HepG2 (cell line): ENCODE data around the gene FKBP1A. TPM values are rescaled to one million over a fixed set of nuclear protein-coding genes. Genes with fewer than 3 reads are reported as not detected.

Experiments
- ARNTL ChIP-seq: sonication (generic); formaldehyde crosslinking; IDR thresholded peaks from 2 replicates; pipeline ENCODE4 v1.4.0; 2020; ENCODE audit warnings: mild to moderate bottlenecking, missing genetic modification reagents
- KDM4B ChIP-seq: sonication (generic); formaldehyde crosslinking; IDR thresholded peaks from 2 replicates; pipeline ENCODE4 v1.4.0; 2020; ENCODE audit warnings: missing genetic modification reagents
- MAFF ChIP-seq: IDR thresholded peaks from 2 replicates; pipeline ENCODE4 v1.6.1; 2011; ENCODE audit warnings: low read depth, low read length, improper control_type of control experiment
- PHF5A ChIP-seq: IDR thresholded peaks from one replicate; pipeline ENCODE4 v1.6.1; 2018; ENCODE audit warnings: low read depth, missing genetic modification reagents; ENCODE audit not compliant: unreplicated experiment
- SMAD1 ChIP-seq: sonication (generic); formaldehyde crosslinking; IDR thresholded peaks from 2 replicates; pipeline ENCODE4 v1.4.0; 2020; ENCODE audit warnings: missing genetic modification reagents, low read depth, mild to moderate bottlenecking, borderline replicate concordance
- STAT5B ChIP-seq: sonication (generic); formaldehyde crosslinking; IDR thresholded peaks from 2 replicates; pipeline ENCODE4 v1.4.0; 2020; ENCODE audit warnings: missing genetic modification reagents
- ZNF264 ChIP-seq: sonication (generic); formaldehyde crosslinking; IDR thresholded peaks from 2 replicates; pipeline ENCODE4 v1.4.0; 2020; ENCODE audit warnings: missing genetic modification reagents
- ZNF605 ChIP-seq: sonication (generic); formaldehyde crosslinking; IDR thresholded peaks from 2 replicates; pipeline ENCODE4 v1.8.0; 2022; ENCODE audit warnings: mild to moderate bottlenecking, missing genetic modification reagents
- ZNF720 ChIP-seq: sonication (generic); formaldehyde crosslinking; IDR thresholded peaks from 2 replicates; pipeline ENCODE4 v1.4.0; 2020; ENCODE audit warnings: missing genetic modification reagents
- ZNF883 ChIP-seq: sonication (generic); formaldehyde crosslinking; IDR thresholded peaks from 2 replicates; pipeline ENCODE4 v1.5.1; 2020; ENCODE audit warnings: mild to moderate bottlenecking, missing genetic modification reagents; ENCODE audit errors: not compliant biosample characterization
- ZSCAN30 ChIP-seq: sonication (generic); formaldehyde crosslinking; IDR thresholded peaks from 2 replicates; pipeline ENCODE4 v1.5.0; 2020; ENCODE audit warnings: mild to moderate bottlenecking, missing genetic modification reagents
- polyA plus RNA-seq, 8 experiments: library from polyadenylated mRNA; depleted of rRNA in 3 of 8; stranded (reverse) in 7 of 8; unstranded in 1 of 8; fragments of >200 nt; fragmentation: Illumina TruSeq in 4 of 8; extraction: Trizol in 4 of 8; gene quantifications; 2 replicates each; pipeline versions ENCODE4 v1.2.1 to v1.2.3, GENCODE V29; 2011 to 2016; ENCODE audit warnings: low read depth in 4 of 8, missing spikeins in 1 of 8, mixed read lengths in 1 of 8; ENCODE audit not compliant: insufficient read depth in 1 of 8
- total RNA-seq, 5 experiments: library from RNA; depleted of rRNA; stranded (reverse); fragments of >200 nt; fragmentation: Illumina TruSeq; extraction: Trizol; gene quantifications; 2 replicates each; pipeline ENCODE4 v1.2.3, GENCODE V29; 2016; ENCODE audit warnings: low read depth in 1 of 5
- TF ChIP-seq, protein P1 (sequence below): sonication (generic); formaldehyde crosslinking; IDR thresholded peaks from 2 replicates; pipeline ENCODE4 v1.4.0; 2020; ENCODE audit warnings: low read depth, missing genetic modification reagents
- TF ChIP-seq, protein P2 (sequence below): sonication (generic); formaldehyde crosslinking; IDR thresholded peaks from 2 replicates; pipeline ENCODE4 v1.5.1; 2020; ENCODE audit warnings: mild to moderate bottlenecking, missing genetic modification reagents, moderate library complexity
- TF ChIP-seq, protein P3 (sequence below), 2 experiments: sonication (generic) in 1 of 2; formaldehyde crosslinking in 1 of 2; IDR thresholded peaks; 2 replicates each; pipeline versions ENCODE4 v1.5.1 to v1.6.1; 2011 to 2020; ENCODE audit warnings: borderline replicate concordance in 1 of 2, low read depth in 1 of 2, low read length in 1 of 2, mild to moderate bottlenecking in 1 of 2, missing genetic modification reagents in 1 of 2, moderate library complexity in 1 of 2
- TF ChIP-seq, protein P4 (sequence below): sonication (generic); formaldehyde crosslinking; IDR thresholded peaks from 2 replicates; pipeline ENCODE4 v1.4.0; 2020; ENCODE audit warnings: missing genetic modification reagents
- TF ChIP-seq, protein P5 (sequence below): sonication (generic); formaldehyde crosslinking; conservative IDR thresholded peaks from 2 replicates; pipeline ENCODE4 v1.5.0; 2020; ENCODE audit warnings: missing genetic modification reagents

FKBP1A gene
- total and polyA plus RNA-seq, 2 of the 13 experiments (the other 11 are each of a cell fraction or from before 2014, with no cell fraction given): 119 to 468 TPM

DNA sequence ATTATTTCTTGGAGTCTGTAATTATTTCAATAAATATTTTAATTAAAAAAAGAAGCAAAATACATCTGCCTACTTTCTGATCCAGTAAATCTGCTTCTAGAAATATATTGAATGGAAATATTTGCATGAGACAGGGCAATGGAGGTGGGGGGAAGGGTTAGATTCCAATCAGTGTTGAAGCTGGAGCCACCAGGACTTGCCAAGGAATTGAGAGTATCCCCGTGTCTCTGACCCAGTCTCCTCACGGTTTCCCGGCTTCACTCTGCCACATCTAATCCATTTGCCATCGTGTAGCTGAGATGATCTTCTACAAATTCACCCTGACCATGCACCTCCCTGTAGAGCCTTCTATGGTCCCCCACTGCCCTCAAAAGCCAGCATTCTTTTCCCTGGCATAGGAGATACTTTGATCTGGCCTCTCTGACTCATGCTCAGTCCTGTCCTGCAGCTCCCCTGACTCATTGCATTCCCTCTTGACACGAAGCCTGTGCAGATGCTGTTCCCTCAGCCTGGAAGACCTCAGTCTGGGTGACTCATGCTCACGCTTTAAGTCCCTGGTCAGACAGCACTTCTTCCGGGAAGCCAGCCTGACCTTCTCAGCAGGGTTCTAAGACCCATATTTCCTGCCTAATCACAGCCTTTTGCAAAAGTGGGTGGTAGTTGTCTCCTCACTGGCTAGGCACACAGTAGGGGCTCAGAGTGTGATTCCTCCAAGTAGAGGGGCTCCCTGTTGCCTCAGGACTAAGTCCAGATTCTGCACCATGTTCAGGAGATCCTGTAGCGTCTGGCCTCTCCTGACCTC, 23.0 kb upstream of the FKBP1A start (continued):
- TF ChIP-seq, protein P1, sequence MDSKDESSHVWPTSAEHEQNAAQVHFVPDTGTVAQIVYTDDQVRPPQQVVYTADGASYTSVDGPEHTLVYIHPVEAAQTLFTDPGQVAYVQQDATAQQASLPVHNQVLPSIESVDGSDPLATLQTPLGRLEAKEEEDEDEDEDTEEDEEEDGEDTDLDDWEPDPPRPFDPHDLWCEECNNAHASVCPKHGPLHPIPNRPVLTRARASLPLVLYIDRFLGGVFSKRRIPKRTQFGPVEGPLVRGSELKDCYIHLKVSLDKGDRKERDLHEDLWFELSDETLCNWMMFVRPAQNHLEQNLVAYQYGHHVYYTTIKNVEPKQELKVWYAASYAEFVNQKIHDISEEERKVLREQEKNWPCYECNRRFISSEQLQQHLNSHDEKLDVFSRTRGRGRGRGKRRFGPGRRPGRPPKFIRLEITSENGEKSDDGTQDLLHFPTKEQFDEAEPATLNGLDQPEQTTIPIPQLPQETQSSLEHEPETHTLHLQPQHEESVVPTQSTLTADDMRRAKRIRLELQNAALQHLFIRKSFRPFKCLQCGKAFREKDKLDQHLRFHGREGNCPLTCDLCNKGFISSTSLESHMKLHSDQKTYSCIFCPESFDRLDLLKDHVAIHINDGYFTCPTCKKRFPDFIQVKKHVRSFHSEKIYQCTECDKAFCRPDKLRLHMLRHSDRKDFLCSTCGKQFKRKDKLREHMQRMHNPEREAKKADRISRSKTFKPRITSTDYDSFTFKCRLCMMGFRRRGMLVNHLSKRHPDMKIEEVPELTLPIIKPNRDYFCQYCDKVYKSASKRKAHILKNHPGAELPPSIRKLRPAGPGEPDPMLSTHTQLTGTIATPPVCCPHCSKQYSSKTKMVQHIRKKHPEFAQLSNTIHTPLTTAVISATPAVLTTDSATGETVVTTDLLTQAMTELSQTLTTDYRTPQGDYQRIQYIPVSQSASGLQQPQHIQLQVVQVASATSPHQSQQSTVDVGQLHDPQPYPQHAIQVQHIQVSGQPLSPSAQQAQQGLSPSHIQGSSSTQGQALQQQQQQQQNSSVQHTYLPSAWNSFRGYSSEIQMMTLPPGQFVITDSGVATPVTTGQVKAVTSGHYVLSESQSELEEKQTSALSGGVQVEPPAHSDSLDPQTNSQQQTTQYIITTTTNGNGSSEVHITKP (CRISPR knock-in tag): peak; percentile 83
- no peak for TF ChIP-seq ZNF720 (CRISPR knock-in tag)
- no peak for TF ChIP-seq ZSCAN30
- no peak for TF ChIP-seq ZNF883 (CRISPR knock-in tag)
- TF ChIP-seq PHF5A (CRISPR knock-in tag): no peak
- TF ChIP-seq MAFF: peak; percentile 72
- 0 out of 2 replicates have a peak, but pooled peaks have one; percentile 24 for TF ChIP-seq ZNF605 (CRISPR knock-in tag)
- TF ChIP-seq, protein P2, sequence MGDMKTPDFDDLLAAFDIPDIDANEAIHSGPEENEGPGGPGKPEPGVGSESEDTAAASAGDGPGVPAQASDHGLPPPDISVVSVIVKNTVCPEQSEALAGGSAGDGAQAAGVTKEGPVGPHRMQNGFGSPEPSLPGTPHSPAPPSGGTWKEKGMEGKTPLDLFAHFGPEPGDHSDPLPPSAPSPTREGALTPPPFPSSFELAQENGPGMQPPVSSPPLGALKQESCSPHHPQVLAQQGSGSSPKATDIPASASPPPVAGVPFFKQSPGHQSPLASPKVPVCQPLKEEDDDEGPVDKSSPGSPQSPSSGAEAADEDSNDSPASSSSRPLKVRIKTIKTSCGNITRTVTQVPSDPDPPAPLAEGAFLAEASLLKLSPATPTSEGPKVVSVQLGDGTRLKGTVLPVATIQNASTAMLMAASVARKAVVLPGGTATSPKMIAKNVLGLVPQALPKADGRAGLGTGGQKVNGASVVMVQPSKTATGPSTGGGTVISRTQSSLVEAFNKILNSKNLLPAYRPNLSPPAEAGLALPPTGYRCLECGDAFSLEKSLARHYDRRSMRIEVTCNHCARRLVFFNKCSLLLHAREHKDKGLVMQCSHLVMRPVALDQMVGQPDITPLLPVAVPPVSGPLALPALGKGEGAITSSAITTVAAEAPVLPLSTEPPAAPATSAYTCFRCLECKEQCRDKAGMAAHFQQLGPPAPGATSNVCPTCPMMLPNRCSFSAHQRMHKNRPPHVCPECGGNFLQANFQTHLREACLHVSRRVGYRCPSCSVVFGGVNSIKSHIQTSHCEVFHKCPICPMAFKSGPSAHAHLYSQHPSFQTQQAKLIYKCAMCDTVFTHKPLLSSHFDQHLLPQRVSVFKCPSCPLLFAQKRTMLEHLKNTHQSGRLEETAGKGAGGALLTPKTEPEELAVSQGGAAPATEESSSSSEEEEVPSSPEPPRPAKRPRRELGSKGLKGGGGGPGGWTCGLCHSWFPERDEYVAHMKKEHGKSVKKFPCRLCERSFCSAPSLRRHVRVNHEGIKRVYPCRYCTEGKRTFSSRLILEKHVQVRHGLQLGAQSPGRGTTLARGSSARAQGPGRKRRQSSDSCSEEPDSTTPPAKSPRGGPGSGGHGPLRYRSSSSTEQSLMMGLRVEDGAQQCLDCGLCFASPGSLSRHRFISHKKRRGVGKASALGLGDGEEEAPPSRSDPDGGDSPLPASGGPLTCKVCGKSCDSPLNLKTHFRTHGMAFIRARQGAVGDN (CRISPR knock-in tag): no peak; the same call in 1 of the 2 replicates
- no peak for TF ChIP-seq SMAD1 (CRISPR knock-in tag)
- TF ChIP-seq, protein P3, sequence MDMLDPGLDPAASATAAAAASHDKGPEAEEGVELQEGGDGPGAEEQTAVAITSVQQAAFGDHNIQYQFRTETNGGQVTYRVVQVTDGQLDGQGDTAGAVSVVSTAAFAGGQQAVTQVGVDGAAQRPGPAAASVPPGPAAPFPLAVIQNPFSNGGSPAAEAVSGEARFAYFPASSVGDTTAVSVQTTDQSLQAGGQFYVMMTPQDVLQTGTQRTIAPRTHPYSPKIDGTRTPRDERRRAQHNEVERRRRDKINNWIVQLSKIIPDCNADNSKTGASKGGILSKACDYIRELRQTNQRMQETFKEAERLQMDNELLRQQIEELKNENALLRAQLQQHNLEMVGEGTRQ (IDR thresholded peaks at IDR 0.05; ENCODE audit: low read depth, low read length): no peak
- TF ChIP-seq, protein P3 (CRISPR knock-in tag; IDR thresholded peaks at IDR 0.05; ENCODE audit: borderline replicate concordance): no peak
- TF ChIP-seq STAT5B (CRISPR knock-in tag): no peak
- TF ChIP-seq, protein P4, sequence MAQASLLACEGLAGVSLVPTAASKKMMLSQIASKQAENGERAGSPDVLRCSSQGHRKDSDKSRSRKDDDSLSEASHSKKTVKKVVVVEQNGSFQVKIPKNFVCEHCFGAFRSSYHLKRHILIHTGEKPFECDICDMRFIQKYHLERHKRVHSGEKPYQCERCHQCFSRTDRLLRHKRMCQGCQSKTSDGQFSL: no peak
- TF ChIP-seq, protein P5, sequence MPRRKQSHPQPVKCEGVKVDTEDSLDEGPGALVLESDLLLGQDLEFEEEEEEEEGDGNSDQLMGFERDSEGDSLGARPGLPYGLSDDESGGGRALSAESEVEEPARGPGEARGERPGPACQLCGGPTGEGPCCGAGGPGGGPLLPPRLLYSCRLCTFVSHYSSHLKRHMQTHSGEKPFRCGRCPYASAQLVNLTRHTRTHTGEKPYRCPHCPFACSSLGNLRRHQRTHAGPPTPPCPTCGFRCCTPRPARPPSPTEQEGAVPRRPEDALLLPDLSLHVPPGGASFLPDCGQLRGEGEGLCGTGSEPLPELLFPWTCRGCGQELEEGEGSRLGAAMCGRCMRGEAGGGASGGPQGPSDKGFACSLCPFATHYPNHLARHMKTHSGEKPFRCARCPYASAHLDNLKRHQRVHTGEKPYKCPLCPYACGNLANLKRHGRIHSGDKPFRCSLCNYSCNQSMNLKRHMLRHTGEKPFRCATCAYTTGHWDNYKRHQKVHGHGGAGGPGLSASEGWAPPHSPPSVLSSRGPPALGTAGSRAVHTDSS: no peak
- TF ChIP-seq ARNTL (CRISPR knock-in tag): no peak
- TF ChIP-seq ZNF264: no peak
- no peak for TF ChIP-seq KDM4B
